K562 (cell line): ENCODE measurements around the gene GTPBP2. TPM values are rescaled to one million over a fixed set of nuclear protein-coding genes. Genes with fewer than 3 reads are reported as not detected.

Source experiments
- CBX2 ChIP-seq: fragments of 200-600 bp; sonication (generic); IDR thresholded peaks from one replicate; pipeline ENCODE4 v1.6.1; 2012; ENCODE audit warnings: mild to moderate bottlenecking, low read length, inconsistent platforms; ENCODE audit not compliant: insufficient read depth, poor library complexity, severe bottlenecking
- EP400 ChIP-seq: fragments of 450-650 bp; IDR thresholded peaks from 2 replicates; pipeline ENCODE4 v1.6.1; 2017; ENCODE audit warnings: antibody characterized with exemption, mild to moderate bottlenecking, moderate library complexity
- HDAC1 ChIP-seq, 2 experiments: fragments of 450-650 bp; IDR thresholded peaks; 2 replicates each; pipeline ENCODE4 v1.6.1; 2016 to 2017; ENCODE audit warnings: inconsistent platforms in 1 of 2, mild to moderate bottlenecking in 1 of 2, moderate library complexity in 1 of 2
- MLLT1 ChIP-seq, 2 experiments: fragments of 450-650 bp; IDR thresholded peaks; 2 replicates each; pipeline ENCODE4 v1.6.1; 2016
- RUNX1 ChIP-seq: sonication (generic); IDR thresholded peaks from 2 replicates; pipeline ENCODE4 v1.6.1; 2016; ENCODE audit warnings: antibody characterized with exemption, low read depth
- U2AF2 ChIP-seq: fragments of 200-400 bp; formaldehyde crosslinking; optimal IDR thresholded peaks from 2 replicates; pipeline ENCODE3; 2017; ENCODE audit warnings: low read depth, mild to moderate bottlenecking, low read length
- USF1 ChIP-seq: sonication (generic); formaldehyde crosslinking; IDR thresholded peaks from 2 replicates; pipeline ENCODE4 v1.9.0; 2022; ENCODE audit warnings: mild to moderate bottlenecking, missing genetic modification reagents
- ZBTB26 ChIP-seq: fragments of 450-650 bp; formaldehyde crosslinking; IDR thresholded peaks from 2 replicates; pipeline ENCODE4 v1.4.0; 2022; ENCODE audit warnings: missing genetic modification characterization
- ZNF23 ChIP-seq: fragments of 250-450 bp; sonication (Bioruptor Pico); IDR thresholded peaks from 2 replicates; pipeline ENCODE4 v1.4.0; 2020; ENCODE audit warnings: mild to moderate bottlenecking
- polyA plus RNA-seq, 8 experiments: library from polyadenylated mRNA; depleted of rRNA in 4 of 8; stranded (reverse) in 5 of 8; unstranded in 3 of 8; fragments of >200 nt; fragmentation: Nextera tagmentation in 2 of 8; fragmentation: Illumina TruSeq in 1 of 8; extraction: Ambion mirVana in 2 of 8; extraction: Trizol in 1 of 8; gene quantifications; 2 replicates each; pipeline versions ENCODE4 v1.2.1 to v1.2.3, GENCODE V29; 2011 to 2014; ENCODE audit warnings: inconsistent platforms in 1 of 8, missing spikeins in 1 of 8
- total RNA-seq, 7 experiments: library from RNA; depleted of rRNA in 6 of 7; stranded (reverse); fragments of >200 nt in 6 of 7; fragmentation: Illumina TruSeq in 2 of 7; extraction: Trizol in 2 of 7; gene quantifications; 2 replicates each; pipeline versions ENCODE4 v1.2.1 to v1.2.3, GENCODE V29; 2011 to 2021; ENCODE audit warnings: low replicate concordance in 1 of 7
- TF ChIP-seq, protein P1 (sequence below), 2 experiments: fragments of 450-650 bp; IDR thresholded peaks; 2 replicates each; pipeline ENCODE4 v1.6.1; 2018; ENCODE audit warnings: mild to moderate bottlenecking in 2 of 2, low read depth in 1 of 2; ENCODE audit not compliant: partially characterized antibody in 2 of 2
- TF ChIP-seq, protein P2 (sequence below): fragments of 450-650 bp; conservative IDR thresholded peaks from 2 replicates; pipeline ENCODE4 v1.6.1; 2016; ENCODE audit warnings: missing genetic modification characterization, low read depth, mild to moderate bottlenecking, missing compliant biosample characterization, moderate library complexity
- TF ChIP-seq, protein P3 (sequence below): sonication (generic); formaldehyde crosslinking; IDR thresholded peaks from 2 replicates; pipeline ENCODE4 v1.8.0; 2022; ENCODE audit warnings: mild to moderate bottlenecking, missing genetic modification reagents

The GTPBP2 gene
- total and polyA plus RNA-seq, 9 of the 15 experiments (the other 6 are each of a cell fraction or from before 2014, with no cell fraction given) = 48.4 to 196 (median 111) TPM

GRCh38 chr6:43668151-43669028, 39.3 kb upstream of the GTPBP2 start (continued):
- TF ChIP-seq MLLT1 (IDR thresholded peaks at IDR 0.05) (no peak), ZBTB26 (CRISPR knock-in tag) (no peak), CBX2 (no peak), USF1 (CRISPR knock-in tag) (peak; percentile 1; the same call in 1 of the 2 replicates), U2AF2 (no peak), EP400 (no peak), HDAC1 (IDR thresholded peaks at IDR 0.05) (peak in 1 of 2 experiments; percentile 28; a peak in 1 of 4 replicates), ZNF23 (CRISPR knock-in tag) (no peak), RUNX1 (0 out of 2 replicates have a peak, but pooled peaks have one; percentile 19)
- TF ChIP-seq, protein P1, sequence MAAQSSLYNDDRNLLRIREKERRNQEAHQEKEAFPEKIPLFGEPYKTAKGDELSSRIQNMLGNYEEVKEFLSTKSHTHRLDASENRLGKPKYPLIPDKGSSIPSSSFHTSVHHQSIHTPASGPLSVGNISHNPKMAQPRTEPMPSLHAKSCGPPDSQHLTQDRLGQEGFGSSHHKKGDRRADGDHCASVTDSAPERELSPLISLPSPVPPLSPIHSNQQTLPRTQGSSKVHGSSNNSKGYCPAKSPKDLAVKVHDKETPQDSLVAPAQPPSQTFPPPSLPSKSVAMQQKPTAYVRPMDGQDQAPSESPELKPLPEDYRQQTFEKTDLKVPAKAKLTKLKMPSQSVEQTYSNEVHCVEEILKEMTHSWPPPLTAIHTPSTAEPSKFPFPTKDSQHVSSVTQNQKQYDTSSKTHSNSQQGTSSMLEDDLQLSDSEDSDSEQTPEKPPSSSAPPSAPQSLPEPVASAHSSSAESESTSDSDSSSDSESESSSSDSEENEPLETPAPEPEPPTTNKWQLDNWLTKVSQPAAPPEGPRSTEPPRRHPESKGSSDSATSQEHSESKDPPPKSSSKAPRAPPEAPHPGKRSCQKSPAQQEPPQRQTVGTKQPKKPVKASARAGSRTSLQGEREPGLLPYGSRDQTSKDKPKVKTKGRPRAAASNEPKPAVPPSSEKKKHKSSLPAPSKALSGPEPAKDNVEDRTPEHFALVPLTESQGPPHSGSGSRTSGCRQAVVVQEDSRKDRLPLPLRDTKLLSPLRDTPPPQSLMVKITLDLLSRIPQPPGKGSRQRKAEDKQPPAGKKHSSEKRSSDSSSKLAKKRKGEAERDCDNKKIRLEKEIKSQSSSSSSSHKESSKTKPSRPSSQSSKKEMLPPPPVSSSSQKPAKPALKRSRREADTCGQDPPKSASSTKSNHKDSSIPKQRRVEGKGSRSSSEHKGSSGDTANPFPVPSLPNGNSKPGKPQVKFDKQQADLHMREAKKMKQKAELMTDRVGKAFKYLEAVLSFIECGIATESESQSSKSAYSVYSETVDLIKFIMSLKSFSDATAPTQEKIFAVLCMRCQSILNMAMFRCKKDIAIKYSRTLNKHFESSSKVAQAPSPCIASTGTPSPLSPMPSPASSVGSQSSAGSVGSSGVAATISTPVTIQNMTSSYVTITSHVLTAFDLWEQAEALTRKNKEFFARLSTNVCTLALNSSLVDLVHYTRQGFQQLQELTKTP (IDR thresholded peaks at IDR 0.05; ENCODE audit: low read depth in 1 of 2, partially characterized antibody in 2 of 2) = no peak
- TF ChIP-seq, protein P2, sequence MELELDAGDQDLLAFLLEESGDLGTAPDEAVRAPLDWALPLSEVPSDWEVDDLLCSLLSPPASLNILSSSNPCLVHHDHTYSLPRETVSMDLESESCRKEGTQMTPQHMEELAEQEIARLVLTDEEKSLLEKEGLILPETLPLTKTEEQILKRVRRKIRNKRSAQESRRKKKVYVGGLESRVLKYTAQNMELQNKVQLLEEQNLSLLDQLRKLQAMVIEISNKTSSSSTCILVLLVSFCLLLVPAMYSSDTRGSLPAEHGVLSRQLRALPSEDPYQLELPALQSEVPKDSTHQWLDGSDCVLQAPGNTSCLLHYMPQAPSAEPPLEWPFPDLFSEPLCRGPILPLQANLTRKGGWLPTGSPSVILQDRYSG = no peak
- TF ChIP-seq, protein P3, sequence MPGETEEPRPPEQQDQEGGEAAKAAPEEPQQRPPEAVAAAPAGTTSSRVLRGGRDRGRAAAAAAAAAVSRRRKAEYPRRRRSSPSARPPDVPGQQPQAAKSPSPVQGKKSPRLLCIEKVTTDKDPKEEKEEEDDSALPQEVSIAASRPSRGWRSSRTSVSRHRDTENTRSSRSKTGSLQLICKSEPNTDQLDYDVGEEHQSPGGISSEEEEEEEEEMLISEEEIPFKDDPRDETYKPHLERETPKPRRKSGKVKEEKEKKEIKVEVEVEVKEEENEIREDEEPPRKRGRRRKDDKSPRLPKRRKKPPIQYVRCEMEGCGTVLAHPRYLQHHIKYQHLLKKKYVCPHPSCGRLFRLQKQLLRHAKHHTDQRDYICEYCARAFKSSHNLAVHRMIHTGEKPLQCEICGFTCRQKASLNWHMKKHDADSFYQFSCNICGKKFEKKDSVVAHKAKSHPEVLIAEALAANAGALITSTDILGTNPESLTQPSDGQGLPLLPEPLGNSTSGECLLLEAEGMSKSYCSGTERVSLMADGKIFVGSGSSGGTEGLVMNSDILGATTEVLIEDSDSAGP (CRISPR knock-in tag) = no peak; the same call in 1 of the 2 replicates
